Ishikawa (cell line): ENCODE measurements around the gene FCRL5.

Source experiments
- CEBPB ChIP-seq: IDR thresholded peaks from 2 replicates; pipeline ENCODE4 v1.6.1; 2012
- CREB1 ChIP-seq: IDR thresholded peaks from 2 replicates; pipeline ENCODE4 v1.6.1; 2012; ENCODE audit warnings: low read depth
- EGR1 ChIP-seq: IDR thresholded peaks from 2 replicates; pipeline ENCODE4 v1.6.1; 2012
- EP300 ChIP-seq: IDR thresholded peaks from 2 replicates; pipeline ENCODE4 v1.6.1; 2012; ENCODE audit warnings: borderline replicate concordance
- FOXM1 ChIP-seq: IDR thresholded peaks from 2 replicates; pipeline ENCODE4 v1.6.1; 2012; ENCODE audit warnings: low read depth, borderline replicate concordance
- MAX ChIP-seq: IDR thresholded peaks from 2 replicates; pipeline ENCODE4 v1.6.1; 2012
- NFIC ChIP-seq: IDR thresholded peaks from 2 replicates; pipeline ENCODE4 v1.6.1; 2012
- RAD21 ChIP-seq: IDR thresholded peaks from 2 replicates; pipeline ENCODE4 v1.6.1; 2012; ENCODE audit warnings: low read depth
- TAF1 ChIP-seq: IDR thresholded peaks from 2 replicates; pipeline ENCODE4 v1.6.1; 2012; ENCODE audit warnings: low read depth, mild to moderate bottlenecking
- TCF12 ChIP-seq: IDR thresholded peaks from 2 replicates; pipeline ENCODE4 v1.6.1; 2012; ENCODE audit warnings: low read depth
- TEAD4 ChIP-seq: IDR thresholded peaks from 2 replicates; pipeline ENCODE4 v1.6.1; 2012
- USF1 ChIP-seq: IDR thresholded peaks from 2 replicates; pipeline ENCODE4 v1.6.1; 2012
- YY1 ChIP-seq: IDR thresholded peaks from 2 replicates; pipeline ENCODE4 v1.6.1; 2012; ENCODE audit warnings: low read depth
- ZBTB7A ChIP-seq: IDR thresholded peaks from 2 replicates; pipeline ENCODE4 v1.6.1; 2012; ENCODE audit warnings: low read depth
- TF ChIP-seq, protein P1 (sequence below): IDR thresholded peaks from 2 replicates; pipeline ENCODE4 v1.6.1; 2012; ENCODE audit warnings: low read depth, mild to moderate bottlenecking

FCRL5 gene

DNA sequence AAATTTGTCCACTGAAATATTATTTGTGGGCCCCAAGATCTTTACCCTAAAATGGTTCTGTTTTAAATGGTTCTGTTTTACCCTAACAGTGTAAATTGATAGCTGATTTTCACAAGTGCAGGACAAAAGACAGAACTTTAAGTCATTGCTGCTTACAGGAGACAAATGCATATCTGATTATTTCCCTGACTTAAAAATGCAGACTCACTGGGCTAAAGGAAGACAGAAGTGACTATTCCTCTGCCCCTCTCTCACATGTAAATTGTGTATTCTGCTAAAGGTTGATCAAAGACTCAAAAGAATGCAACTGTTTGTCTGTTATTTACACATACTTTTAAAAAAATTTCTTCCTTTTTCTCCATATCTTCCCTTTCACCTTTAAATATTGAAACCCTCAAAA is 12.7 kb downstream of the FCRL5 start:
- TF ChIP-seq FOXM1 = no peak
- no peak for TF ChIP-seq CEBPB
- no peak for TF ChIP-seq CREB1
- no peak for TF ChIP-seq USF1
- no peak for TF ChIP-seq TAF1
- no peak for TF ChIP-seq MAX

GRCh38 chr1:157532569-157532968 is 19.7 kb downstream of the FCRL5 start:
- no peak for TF ChIP-seq RAD21
- no peak for TF ChIP-seq YY1
- no peak for TF ChIP-seq EP300
- no peak for TF ChIP-seq CEBPB
- no peak for TF ChIP-seq EGR1
- no peak for TF ChIP-seq ZBTB7A
- no peak for TF ChIP-seq USF1

GRCh38 chr1:157523774-157524493 is 28.4 kb downstream of the FCRL5 start:
- TF ChIP-seq TCF12 (no peak), TAF1 (no peak), FOXM1 (no peak), EGR1 (no peak), NFIC (no peak), EP300 (no peak), MAX (no peak)
- TF ChIP-seq, protein P1, sequence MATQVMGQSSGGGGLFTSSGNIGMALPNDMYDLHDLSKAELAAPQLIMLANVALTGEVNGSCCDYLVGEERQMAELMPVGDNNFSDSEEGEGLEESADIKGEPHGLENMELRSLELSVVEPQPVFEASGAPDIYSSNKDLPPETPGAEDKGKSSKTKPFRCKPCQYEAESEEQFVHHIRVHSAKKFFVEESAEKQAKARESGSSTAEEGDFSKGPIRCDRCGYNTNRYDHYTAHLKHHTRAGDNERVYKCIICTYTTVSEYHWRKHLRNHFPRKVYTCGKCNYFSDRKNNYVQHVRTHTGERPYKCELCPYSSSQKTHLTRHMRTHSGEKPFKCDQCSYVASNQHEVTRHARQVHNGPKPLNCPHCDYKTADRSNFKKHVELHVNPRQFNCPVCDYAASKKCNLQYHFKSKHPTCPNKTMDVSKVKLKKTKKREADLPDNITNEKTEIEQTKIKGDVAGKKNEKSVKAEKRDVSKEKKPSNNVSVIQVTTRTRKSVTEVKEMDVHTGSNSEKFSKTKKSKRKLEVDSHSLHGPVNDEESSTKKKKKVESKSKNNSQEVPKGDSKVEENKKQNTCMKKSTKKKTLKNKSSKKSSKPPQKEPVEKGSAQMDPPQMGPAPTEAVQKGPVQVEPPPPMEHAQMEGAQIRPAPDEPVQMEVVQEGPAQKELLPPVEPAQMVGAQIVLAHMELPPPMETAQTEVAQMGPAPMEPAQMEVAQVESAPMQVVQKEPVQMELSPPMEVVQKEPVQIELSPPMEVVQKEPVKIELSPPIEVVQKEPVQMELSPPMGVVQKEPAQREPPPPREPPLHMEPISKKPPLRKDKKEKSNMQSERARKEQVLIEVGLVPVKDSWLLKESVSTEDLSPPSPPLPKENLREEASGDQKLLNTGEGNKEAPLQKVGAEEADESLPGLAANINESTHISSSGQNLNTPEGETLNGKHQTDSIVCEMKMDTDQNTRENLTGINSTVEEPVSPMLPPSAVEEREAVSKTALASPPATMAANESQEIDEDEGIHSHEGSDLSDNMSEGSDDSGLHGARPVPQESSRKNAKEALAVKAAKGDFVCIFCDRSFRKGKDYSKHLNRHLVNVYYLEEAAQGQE = no peak

- TF ChIP-seq RAD21 = no peak
- TF ChIP-seq FOXM1 = no peak
- TF ChIP-seq, protein P1 = no peak
Observed at GRCh38 chr1:157521056-157521455, 31.3 kb downstream of the FCRL5 start.

- TF ChIP-seq EP300 = no peak
- no peak for TF ChIP-seq TEAD4
- no peak for TF ChIP-seq EGR1
- TF ChIP-seq USF1 = no peak
- TF ChIP-seq, protein P1 = no peak
- TF ChIP-seq MAX = no peak
- TF ChIP-seq FOXM1 = no peak
- TF ChIP-seq ZBTB7A = no peak
- no peak for TF ChIP-seq TCF12
- TF ChIP-seq CREB1 = no peak
- TF ChIP-seq YY1 = no peak
- no peak for TF ChIP-seq RAD21
- no peak for TF ChIP-seq NFIC
Observed at GRCh38 chr1:157520386-157520935, 31.9 kb downstream of the FCRL5 start.
